ENCODE data around the gene NPC2. TPM values are rescaled to one million over a fixed set of nuclear protein-coding genes. Genes with fewer than 3 reads are reported as not detected.

The NPC2 gene
- total and polyA plus RNA-seq, 2 of the 4 experiments (the other 2 are of a cell fraction): 210 to 273 TPM

- no peak for ATAC-seq (ENCODE audit: low read depth)
- no peak overlapping the region for H3K14ac ChIP-seq (replicated peaks; ENCODE audit: low read depth, low read length)
- intact Hi-C loops (cut with micrococcal nuclease): no loop called here
Measured at GRCh38 chr14:74444866-74445265, 48.2 kb downstream of the NPC2 start.

More at GRCh38 chr14:74444866-74445265, 48.2 kb downstream of the NPC2 start:
- H2AK9ac ChIP-seq (replicated peaks; ENCODE audit: low read depth, low read length, poor library complexity): no peak overlapping the region
- H3K4ac ChIP-seq (ENCODE audit: low read depth, low read length): no peak overlapping the region
- H4K91ac ChIP-seq (ENCODE audit: insufficient read depth, low read depth, low read length): no peak overlapping the region
- no peaks in the 10 kb centered on the region for H4K20me1 ChIP-seq (ENCODE audit: insufficient read depth, low read length)
- H2BK5ac ChIP-seq (ENCODE audit: low read depth, low read length, poor library complexity, severe bottlenecking): no peak overlapping the region
- in situ Hi-C loops (cut with MboI; ENCODE audit: low sequenced_read_pairs): no loop called here
- ChIA-PET POLR2A (ENCODE audit: unreplicated experiment) (no interaction called here), CTCF (no interaction called here)
- no peak overlapping the region for H4K8ac ChIP-seq (ENCODE audit: low read depth in 2 of 2, low read length in 2 of 2)
- H3K9ac ChIP-seq (ENCODE audit: low read depth, low read length): no peak overlapping the region
- H3K4me2 ChIP-seq (ENCODE audit: low read depth, low read length): no peak overlapping the region
- no peak overlapping the region for H2AFZ ChIP-seq (replicated peaks; ENCODE audit: low read length, poor library complexity)
- DNase-seq: no peak
- no peaks in the 10 kb centered on the region for H3K36me3 ChIP-seq (ENCODE audit: control insufficient read depth, insufficient read depth, low read length)
- H3K23ac ChIP-seq (ENCODE audit: low read depth, low read length): no peak overlapping the region
- peaks cover 35% of the 10 kb centered on the region for H3K27me3 ChIP-seq (ENCODE audit: control insufficient read depth, insufficient read depth, low read length)
- no peaks in the 10 kb centered on the region for H3K79me1 ChIP-seq (ENCODE audit: low read depth in 1 of 2, low read length in 2 of 2)
- no peak overlapping the region for H2BK20ac ChIP-seq (ENCODE audit: low read depth, low read length)
- TF ChIP-seq FOS (IDR thresholded peaks at IDR 0.05; ENCODE audit: low read depth, low read length) (no peak), USF2 (IDR thresholded peaks at IDR 0.05; ENCODE audit: low read depth, low read length) (no peak), MAZ (IDR thresholded peaks at IDR 0.05; ENCODE audit: borderline replicate concordance, low read depth, low read length) (no peak), RCOR1 (IDR thresholded peaks at IDR 0.05; ENCODE audit: insufficient replicate concordance, low read length) (no peak), MXI1 (IDR thresholded peaks at IDR 0.05; ENCODE audit: borderline replicate concordance, low read depth, low read length) (no peak), BHLHE40 (IDR thresholded peaks at IDR 0.05; ENCODE audit: low read depth, low read length) (no peak), ELK1 (IDR thresholded peaks at IDR 0.05; ENCODE audit: borderline replicate concordance, low read depth, low read length) (no peak), CTCF (conservative IDR thresholded peaks at IDR 0.05; ENCODE audit: low read depth, low read length) (no peak), RFX5 (IDR thresholded peaks at IDR 0.05; ENCODE audit: low read depth, low read length) (no peak), MAFK (IDR thresholded peaks at IDR 0.05; ENCODE audit: low read depth, low read length) (no peak), CHD1 (IDR thresholded peaks at IDR 0.05; ENCODE audit: low read depth, low read length) (no peak), RAD21 (IDR thresholded peaks at IDR 0.05; ENCODE audit: low read length) (no peak), CEBPB (IDR thresholded peaks at IDR 0.05; ENCODE audit: low read depth, low read length) (no peak), SMC3 (IDR thresholded peaks at IDR 0.05; ENCODE audit: low read depth, low read length) (no peak), NFE2L2 (IDR thresholded peaks at IDR 0.05; ENCODE audit: low read depth, low read length) (no peak), POLR2A (IDR thresholded peaks at IDR 0.05; ENCODE audit: low read depth, low read length) (no peak)
- H3K9me3 ChIP-seq (ENCODE audit: control insufficient read depth, insufficient read depth, low read length): no peaks in the 10 kb centered on the region
- no peak overlapping the region for H3K56ac ChIP-seq (ENCODE audit: extremely low read depth, insufficient read depth, low read length)
- BruUV-seq (replicated peaks): no TSS peak
- WGBS, 2 experiments (ENCODE audit: extremely low coverage in 2 of 2, insufficient read length in 1 of 2): no CpG with 5 or more reads among the region's 3 CpGs
- no peak overlapping the region for H2BK120ac ChIP-seq (ENCODE audit: low read depth, low read length)
- no peak overlapping the region for H3K27ac ChIP-seq (ENCODE audit: insufficient read depth, low read length)
- no peak overlapping the region for H2BK15ac ChIP-seq (ENCODE audit: low read depth, low read length)
- no peak overlapping the region for H3K18ac ChIP-seq (ENCODE audit: low read depth, low read length)
- no peak overlapping the region for H3K4me3 ChIP-seq (ENCODE audit: insufficient read depth, low read depth, low read length)
- H2AK5ac ChIP-seq (ENCODE audit: low read depth, low read length): no peak overlapping the region
- no peak overlapping the region for H4K5ac ChIP-seq (ENCODE audit: low read depth, low read length)
- no peaks in the 10 kb centered on the region for H3K4me1 ChIP-seq (ENCODE audit: control insufficient read depth, insufficient read depth, low read length)
- H3K9me1 ChIP-seq (ENCODE audit: insufficient read depth, low read length): no peaks in the 10 kb centered on the region
- dilution Hi-C loops (cut with HindIII; ENCODE audit: low sequenced_read_pairs, unreplicated experiment): no loop called here
